Pancreas (tissue), 10 donors: ENCODE results near the gene HIVEP1. TPM values are rescaled to one million over a fixed set of nuclear protein-coding genes. Genes with fewer than 3 reads are reported as not detected.

Experiments
- ATAC-seq, 4 donors: fragments of 200-7000 bp; cut with Tn5 transposase; one replicate each; pipeline versions ENCODE4 v1.8.0 to v1.9.1; 2020; ENCODE audit warnings: mild to moderate bottlenecking in 4 of 4, moderate library complexity in 4 of 4
- DNase-seq, 6 donors: peaks; one replicate each; pipeline ENCODE4 v3.0.0-alpha.2; 2020
- FAIRE-seq: peaks from 2 replicates; lab custom pipeline; 2012; peaks lifted over from hg19 to GRCh38; lab: Jason Lieb, UNC
- H3K27ac ChIP-seq, 4 donors: fragments of 200-600 bp; sonication (generic); 1 replicate in 3 of 4; 2 replicates in 1 of 4; pipeline versions ENCODE4 v1.5.0 to v1.8.0; 2020
- H3K27me3 ChIP-seq, 4 donors: fragments of 200-600 bp; one replicate each; pipeline ENCODE4 v1.8.0; 2021
- H3K36me3 ChIP-seq, 3 donors: fragments of 200-600 bp; sonication (generic) in 1 of 3; one replicate each; pipeline versions ENCODE4 v1.5.0 to v1.8.0; 2020 to 2021
- H3K4me1 ChIP-seq, 3 donors: fragments of 200-600 bp; one replicate each; pipeline ENCODE4 v1.8.0; 2021
- H3K4me3 ChIP-seq, 4 donors: fragments of 200-600 bp; sonication (generic) in 2 of 4; one replicate each; pipeline versions ENCODE4 v1.5.0 to v1.8.0; 2020 to 2021
- H3K9me3 ChIP-seq, 4 donors: fragments of 200-600 bp; one replicate each; pipeline ENCODE4 v1.8.0; 2021
- CTCF ChIP-seq, 4 donors: fragments of 200-600 bp; sonication (generic) in 3 of 4; IDR thresholded peaks; one replicate each; pipeline versions ENCODE4 v1.5.0 to v1.8.0; 2021; ENCODE audit warnings: antibody characterized with exemption in 4 of 4
- WGBS, 2 donors: extraction: QIAGEN DNeasy Blood & Tissue Kit; methylation state at CpG; one replicate each; pipeline ENCODE4 v1.1.7; 2013; 5-methylcytosine and 5-hydroxymethylcytosine counted together
- intact Hi-C, 3 donors: fragments of 100-400 bp; cut with DNase I; formaldehyde crosslinking; loops; one replicate each; pipeline versions ENCODE4 v1.11.1 to v1.14.2; 2022
- polyA plus RNA-seq, 2 donors: library from polyadenylated mRNA; stranded (reverse); fragments of 200-250 nt; gene quantifications; one replicate each; pipeline ENCODE4 v1.2.3, GENCODE V29; 2013
- total RNA-seq, 6 donors: library from RNA; stranded (reverse); fragmentation: NEBNext Ultra II Directional in 4 of 6; extraction: Animal tissue kit (Norgen Biotek cat#: 25700) in 4 of 6; gene quantifications; one replicate each; pipeline versions ENCODE4 v1.2.1 to v1.2.4, GENCODE V29; 2021 to 2023
- donor health status: healthy with polysubstance abuse.
- donor health status: DM: no; HTN: no; CAD: no; lungs with moderate emphysema.
- donor health status: DM: no; HTN: no; CAD: no.
- donor health status: control.
- donor health status: control.
- donor health status: Bipolar disorder and iron deficiency.
- donor health status: DM: yes; HTN: yes; CAD: no.
- donor health status: DM: no; HTN: no; CAD: no.
- donor health status: DM: no; HTN: no; CAD: no.
- donor health status: DM: yes; HTN: yes; CAD: no.

HIVEP1 gene
- total and polyA plus RNA-seq, 8 donors: 3.8 to 17.7 (median 9.2) TPM

DNA sequence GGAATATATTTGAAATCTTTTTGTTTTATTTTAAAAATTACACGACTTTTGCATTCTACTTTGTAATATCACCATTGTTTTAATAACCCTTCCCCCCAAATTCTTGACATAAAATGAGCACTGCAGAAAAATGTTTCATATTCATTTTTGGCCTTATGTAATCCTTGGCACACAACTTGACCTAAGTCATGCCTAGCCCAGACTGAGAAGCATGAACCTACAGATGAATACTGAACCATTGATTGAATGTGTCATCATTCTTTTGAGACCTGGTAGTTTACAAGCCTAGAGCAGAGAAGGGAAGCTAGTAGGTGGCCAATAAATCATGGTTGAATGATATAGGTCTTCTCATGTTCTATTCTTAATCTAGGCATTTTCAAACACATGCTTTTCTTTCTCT lies 188.6 kb downstream of the HIVEP1 start:
- no peak for FAIRE-seq

DNA sequence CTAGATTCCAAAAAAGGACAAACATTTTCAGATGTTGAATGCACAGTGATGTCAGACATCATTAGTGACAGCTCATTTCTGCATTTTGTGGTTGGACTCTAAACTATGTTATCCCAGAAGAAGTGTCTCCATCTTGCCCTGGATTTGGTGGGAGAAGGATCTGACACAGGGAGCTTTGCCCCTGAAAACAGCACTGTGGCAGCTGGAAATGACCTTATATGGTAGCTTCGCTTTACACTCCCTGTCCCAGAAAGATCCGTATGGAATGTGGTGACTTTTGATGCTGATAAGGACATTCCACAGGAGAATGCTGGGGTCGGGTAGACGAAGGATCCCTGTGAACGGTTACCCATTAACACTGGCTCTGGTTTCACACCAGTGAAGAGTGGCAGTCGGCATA lies 190.9 kb downstream of the HIVEP1 start:
- no peak overlapping the region for H3K27ac ChIP-seq
- FAIRE-seq (no peak), DNase-seq (peak in 1 of 6 donors; percentile 17), ATAC-seq (peak in 3 of 4 donors; percentile 44 to 80 (median 64))
- intact Hi-C loops: no loop called here
- no peak for TF ChIP-seq CTCF (IDR thresholded peaks at IDR 0.05)
- H3K27me3 ChIP-seq: no peaks in the 10 kb centered on the region
- WGBS, 2 donors: 54 to 59% methylated on average over 6 of the region's 6 CpGs
- no peaks in the 10 kb centered on the region for H3K9me3 ChIP-seq
- H3K36me3 ChIP-seq: no peaks in the 10 kb centered on the region
- H3K4me3 ChIP-seq: no peak overlapping the region
- H3K4me1 ChIP-seq: no peaks in the 10 kb centered on the region

More for the DNA sequence above, 188.6 kb downstream of the HIVEP1 start:
- no peak for TF ChIP-seq CTCF (IDR thresholded peaks at IDR 0.05)
- no peak for ATAC-seq
- intact Hi-C loops: no loop called here
- no peaks in the 10 kb centered on the region for H3K36me3 ChIP-seq
- no peaks in the 10 kb centered on the region for H3K4me1 ChIP-seq
- H3K4me3 ChIP-seq: no peak overlapping the region
- no peaks in the 10 kb centered on the region for H3K9me3 ChIP-seq
- no peak for DNase-seq
- H3K27me3 ChIP-seq: no peaks in the 10 kb centered on the region
- WGBS, 2 donors: 0 to 73% methylated on average over 1 of the region's 1 CpG
- H3K27ac ChIP-seq: no peak overlapping the region

DNA sequence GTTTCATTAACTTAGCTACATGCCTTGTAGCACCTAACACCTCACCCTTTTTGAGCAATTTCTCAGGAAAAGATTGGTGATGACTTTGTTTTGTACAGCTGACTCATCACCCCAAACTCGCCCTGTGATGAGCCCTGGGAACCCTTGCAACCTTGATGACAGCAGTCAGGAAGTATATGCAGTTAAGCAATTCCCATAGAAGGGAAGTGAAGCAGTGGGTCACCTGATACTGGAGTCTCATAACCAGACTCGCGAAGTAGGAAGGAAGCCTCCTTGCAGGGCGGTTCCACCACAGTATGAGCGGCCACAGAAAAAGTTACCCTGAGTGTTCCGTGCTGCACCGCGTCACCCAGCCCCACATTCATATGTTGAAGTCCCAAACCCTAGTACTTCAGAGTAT lies 196.1 kb downstream of the HIVEP1 start:
- Histone ChIP-seq H3K4me3 (no peak overlapping the region), H3K4me1 (no peaks in the 10 kb centered on the region), H3K36me3 (no peaks in the 10 kb centered on the region), H3K27ac (no peak overlapping the region), H3K27me3 (no peaks in the 10 kb centered on the region), H3K9me3 (no peaks in the 10 kb centered on the region)
- no peak for TF ChIP-seq CTCF (IDR thresholded peaks at IDR 0.05)
- DNase-seq: no peak
- no peak for FAIRE-seq
- intact Hi-C loops: no loop called here
- WGBS, 2 donors: 91 to 96% methylated on average over 8 of the region's 8 CpGs
- ATAC-seq: peak in 2 of 4 donors; percentile 34 to 64

DNA sequence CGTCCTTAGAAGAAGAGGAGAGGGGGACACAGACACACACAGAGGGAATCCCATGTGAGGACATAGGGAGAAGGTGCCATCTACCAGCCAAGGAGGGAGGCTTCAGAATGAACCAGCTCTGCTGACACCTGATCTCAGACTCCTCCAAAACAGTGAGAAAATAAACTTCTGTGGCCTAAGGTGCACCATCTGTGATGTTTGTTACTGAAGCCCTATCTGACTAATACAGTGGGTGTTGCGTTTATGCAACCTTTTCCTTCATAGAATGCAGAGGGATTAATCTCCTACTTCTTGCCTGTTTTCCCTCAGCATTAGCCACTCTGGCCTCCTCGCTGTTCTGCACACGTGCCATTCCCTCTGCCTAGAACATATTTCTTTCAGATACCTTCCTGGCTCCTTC lies 196.6 kb downstream of the HIVEP1 start:
- H3K27ac ChIP-seq: no peak overlapping the region
- ATAC-seq (no peak), FAIRE-seq (no peak), DNase-seq (no peak)
- H3K4me1 ChIP-seq: no peaks in the 10 kb centered on the region
- no peaks in the 10 kb centered on the region for H3K27me3 ChIP-seq
- no peaks in the 10 kb centered on the region for H3K36me3 ChIP-seq
- no peak overlapping the region for H3K4me3 ChIP-seq
- H3K9me3 ChIP-seq: no peaks in the 10 kb centered on the region
- WGBS, 2 donors: 96% methylated on average over 4 of the region's 4 CpGs
- TF ChIP-seq CTCF (IDR thresholded peaks at IDR 0.05): no peak
- intact Hi-C loops: no loop called here

Other genes starting within 250 kb of the HIVEP1 start
- gene ADTRP, start 233.5 kb upstream of the HIVEP1 start, total RNA-seq: under 1 TPM in 4 of 6 donors, not detected in 2; 0.09 to 0.44 (median 0.18) TPM
- under 1 TPM in 1 of 2 donors, not detected in 1; 0.34 TPM for gene ADTRP, start 233.5 kb upstream of the HIVEP1 start, polyA plus RNA-seq